ENCODE results near the gene G0S2. TPM values are rescaled to one million over a fixed set of nuclear protein-coding genes. Genes with fewer than 3 reads are reported as not detected.
"Not testable (repeated sequence)": the region's sequence is repeated elsewhere in the genome, so short reads cannot be mapped to it uniquely, and the experiment has no call there.

Gene G0S2
- total RNA-seq, 1 donor from 2014 or later = 2.3 TPM

GRCh38 chr1:209678981-209679539 is 3.8 kb downstream of the G0S2 start:
- ATAC-seq = no peak

GRCh38 chr1:209685821-209686220 is 10.6 kb downstream of the G0S2 start:
- ATAC-seq = no peak

DNA sequence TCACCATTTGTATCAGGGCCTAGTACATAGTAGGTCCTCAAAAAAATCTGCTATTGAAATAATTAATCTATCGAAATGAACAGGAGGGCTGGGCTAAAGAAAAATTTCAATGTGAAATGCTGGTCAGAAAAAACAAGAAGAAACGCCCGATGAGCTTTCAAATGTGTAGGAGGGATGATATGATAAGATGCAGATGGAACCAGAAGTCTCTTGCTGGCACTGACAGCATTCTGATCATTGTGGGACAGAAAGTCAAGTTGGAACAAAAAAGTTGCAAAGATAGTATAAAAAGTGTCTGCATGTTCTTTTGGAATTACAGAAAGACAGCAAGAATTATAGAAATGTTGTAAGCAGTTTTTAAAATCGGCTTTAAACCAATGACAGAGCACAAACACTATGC is 11.1 kb downstream of the G0S2 start:
- no peak for ATAC-seq

DNA sequence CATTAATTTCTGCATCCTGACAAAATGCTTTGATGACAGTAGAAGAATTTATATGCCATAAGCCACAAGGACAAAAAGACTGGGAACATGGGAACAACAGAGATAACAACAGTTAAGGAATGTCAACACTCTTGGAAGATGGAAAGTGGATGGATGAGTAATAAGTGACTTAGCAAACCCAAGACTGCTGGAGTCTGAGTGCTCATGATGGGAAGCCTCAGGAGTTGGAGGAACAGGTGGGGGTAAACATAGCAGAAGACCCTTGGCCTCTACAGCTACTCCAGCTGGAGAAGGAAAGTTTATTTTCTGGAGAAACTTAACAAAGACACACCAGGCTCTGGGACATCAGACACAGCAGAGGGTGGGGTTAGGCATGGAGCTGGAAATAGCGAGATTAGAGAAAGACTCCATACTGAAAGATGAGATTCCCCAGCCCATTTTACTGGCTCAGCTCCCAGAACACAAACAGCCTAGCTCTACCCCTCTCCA is 13.6 kb downstream of the G0S2 start:
- ATAC-seq = no peak

- ATAC-seq = peak; percentile 78
Measured at GRCh38 chr1:209689477-209689876, 14.3 kb downstream of the G0S2 start.

DNA sequence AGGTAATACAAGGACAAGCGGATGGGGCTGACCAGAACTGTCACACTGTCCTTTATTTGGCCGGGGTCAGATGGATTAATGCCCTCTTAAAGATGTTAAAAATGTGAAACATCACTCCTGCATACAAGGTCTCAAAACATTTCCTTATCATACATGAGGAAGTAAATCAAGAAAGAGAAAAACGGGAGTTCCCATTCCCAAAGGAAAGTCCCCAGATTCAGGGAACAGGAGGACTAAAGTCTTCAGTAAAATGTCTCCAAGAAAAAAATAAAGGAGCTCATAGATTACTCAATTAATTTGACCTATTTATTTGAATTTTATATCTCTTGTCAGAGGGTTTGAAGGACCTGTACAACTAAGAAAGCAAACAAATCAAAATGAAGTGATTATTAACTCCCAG is 16.0 kb downstream of the G0S2 start:
- no peak for ATAC-seq

DNA sequence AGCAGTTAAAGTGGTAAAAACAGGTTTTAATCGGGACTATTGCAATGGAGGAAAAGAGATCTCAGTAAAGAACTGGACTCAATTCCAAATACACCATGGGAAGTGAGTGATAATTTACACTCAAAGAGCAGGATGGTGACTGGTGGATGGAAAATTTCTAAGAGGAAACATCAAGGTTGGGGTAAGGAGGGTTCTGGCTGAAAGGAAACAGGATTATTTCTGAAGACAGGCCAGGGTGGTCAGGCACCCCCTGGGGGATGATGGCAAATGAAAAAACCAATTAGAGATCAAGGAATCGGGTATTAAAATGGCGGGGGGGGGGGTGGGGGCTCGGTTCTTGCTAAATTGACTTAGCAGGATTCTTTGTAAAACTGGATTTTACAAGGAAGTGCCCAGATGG is 17.1 kb downstream of the G0S2 start:
- ATAC-seq = no peak

DNA sequence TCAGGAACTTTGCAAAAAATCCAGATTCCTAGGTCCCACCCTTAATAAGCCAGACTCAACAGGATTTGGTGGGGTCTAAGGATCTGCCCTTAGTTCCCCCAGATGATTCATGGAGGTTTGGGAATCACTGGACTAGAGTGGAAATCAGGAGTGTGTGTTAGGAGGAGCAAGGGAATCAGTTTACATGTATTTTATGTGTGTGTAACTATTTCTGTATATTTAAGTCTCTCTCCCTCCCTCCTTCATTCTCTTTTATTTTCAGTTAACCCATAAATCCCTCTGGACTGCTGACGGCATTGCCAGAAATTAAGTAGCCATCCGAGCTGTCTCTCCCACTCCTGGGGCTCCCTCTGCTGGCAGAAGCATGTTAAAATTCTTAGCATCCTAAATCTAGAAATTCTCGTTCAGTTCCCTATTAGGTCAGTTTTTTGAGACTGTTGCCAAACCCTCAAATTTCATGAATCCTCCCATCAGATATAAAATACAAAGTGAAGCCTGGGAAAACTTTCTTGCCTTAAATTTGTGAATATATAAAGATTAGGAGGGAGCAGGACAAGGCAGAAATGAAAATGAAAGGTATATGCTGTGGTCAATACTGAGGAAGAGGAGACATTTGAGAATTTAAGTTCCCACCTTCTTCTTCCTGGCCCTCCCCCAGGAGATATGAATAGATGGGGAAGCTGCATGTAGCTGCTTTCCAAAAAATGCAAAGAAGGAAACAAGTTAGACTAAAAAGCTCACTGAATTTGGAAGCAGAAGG is 17.7 kb downstream of the G0S2 start:
- ATAC-seq = peak; percentile 64

GRCh38 chr1:209696673-209697072 is 21.5 kb downstream of the G0S2 start:
- no peak for ATAC-seq

DNA sequence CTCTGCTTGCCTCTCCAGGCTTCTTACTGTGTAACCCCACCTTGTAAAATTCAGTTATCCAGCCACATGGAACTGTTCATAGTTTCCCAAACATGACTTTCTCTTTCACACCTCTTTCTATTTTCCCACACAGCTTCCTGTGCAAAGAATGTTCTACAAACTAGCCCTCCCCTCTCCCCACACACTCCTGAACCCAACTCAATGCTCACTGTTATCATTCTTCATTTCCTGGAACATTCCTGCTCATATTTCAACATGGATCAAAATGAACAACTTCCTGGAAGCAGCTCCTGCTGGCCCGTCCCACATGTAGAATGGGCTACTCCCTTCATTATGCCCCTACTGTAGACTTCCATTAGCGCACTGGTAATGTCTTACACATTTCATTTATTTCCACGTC is 21.9 kb downstream of the G0S2 start:
- no peak for ATAC-seq

DNA sequence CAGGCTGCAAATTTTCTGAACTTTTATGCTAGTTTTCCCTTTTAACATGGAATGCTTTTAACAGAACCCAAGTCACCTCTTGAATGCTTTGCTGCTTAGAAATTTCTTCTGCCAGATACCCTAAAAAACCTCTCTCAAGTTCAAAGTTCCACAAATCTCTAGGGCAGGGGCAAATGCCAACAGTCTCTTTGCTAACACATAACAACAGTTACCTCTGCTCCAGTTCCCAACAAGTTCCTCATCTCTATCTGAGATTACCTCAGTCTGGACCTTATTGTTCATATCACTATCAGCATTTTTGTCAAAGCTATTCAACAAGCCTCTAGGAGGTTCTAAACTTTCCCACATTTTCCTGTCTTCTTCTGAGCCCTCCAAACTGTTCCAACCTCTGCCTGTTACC is 25.5 kb downstream of the G0S2 start:
- ATAC-seq = not testable (repeated sequence)

GRCh38 chr1:209702832-209703231 is 27.6 kb downstream of the G0S2 start:
- no peak for ATAC-seq

DNA sequence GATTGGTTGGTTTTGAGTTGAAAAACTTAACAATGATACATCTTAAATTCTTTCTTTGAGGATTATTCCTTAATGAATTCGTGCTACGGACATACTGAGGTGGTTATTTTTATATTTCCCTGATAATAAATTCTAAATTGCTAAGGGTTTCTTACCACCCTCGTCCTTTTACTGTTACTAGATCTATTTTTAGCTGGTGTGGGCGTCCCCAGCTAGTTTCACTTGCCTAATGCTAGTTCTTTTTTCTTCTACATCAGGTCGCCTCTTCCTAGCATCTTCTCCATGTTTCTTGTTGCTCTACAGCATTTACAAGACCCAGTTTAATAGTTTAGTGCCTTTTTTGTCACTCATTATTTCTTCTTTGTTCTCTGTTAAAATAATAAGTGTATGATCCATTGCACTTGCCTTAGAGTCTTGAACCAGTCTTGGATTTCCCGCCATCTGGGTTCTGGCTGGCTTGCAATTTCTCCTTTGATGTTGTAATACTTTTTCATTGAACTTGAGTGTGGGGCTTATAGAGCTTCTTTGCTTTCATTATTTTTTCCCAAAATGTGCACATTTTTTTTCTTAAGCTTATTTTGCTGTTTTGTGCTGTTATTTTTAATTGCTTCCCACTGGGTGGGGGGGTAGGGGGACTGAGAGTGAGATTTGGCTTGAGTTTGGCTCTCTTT is 28.8 kb downstream of the G0S2 start:
- no peak for ATAC-seq

GRCh38 chr1:209704584-209704983 is 29.4 kb downstream of the G0S2 start, which contains the start of gene HSD11B1:
HSD11B1 (plus strand) TSS chr1:209704846; CDS start chr1:209704943, 97 bp downstream.
- no peak for ATAC-seq

DNA sequence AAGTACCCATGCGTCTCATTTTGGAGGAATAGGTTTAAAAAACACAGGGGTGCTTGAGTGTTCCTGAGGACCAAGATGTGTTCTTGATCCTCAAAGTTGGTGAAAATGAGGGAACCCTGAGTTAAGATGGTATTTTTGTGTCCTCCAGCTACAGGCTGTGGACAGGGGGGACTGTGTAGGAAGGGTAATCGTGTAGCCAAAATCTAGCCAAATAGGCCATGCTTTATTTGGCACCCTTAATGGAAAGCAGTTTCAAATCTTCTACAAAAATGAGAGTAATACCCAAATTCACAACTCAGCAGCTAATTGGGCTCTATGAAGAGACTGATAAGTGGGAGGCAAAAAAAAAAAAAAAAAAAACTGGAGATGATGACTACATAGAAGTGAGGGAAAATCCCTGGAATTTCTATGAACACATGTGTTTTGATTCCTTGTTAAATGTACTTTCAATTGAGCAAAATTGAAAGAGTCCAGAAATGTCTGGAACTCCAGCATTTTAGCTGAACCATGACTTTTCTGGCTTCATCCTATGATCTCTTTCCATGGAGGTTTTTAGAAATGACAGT is 29.9 kb downstream of the G0S2 start:
- no peak for ATAC-seq

DNA sequence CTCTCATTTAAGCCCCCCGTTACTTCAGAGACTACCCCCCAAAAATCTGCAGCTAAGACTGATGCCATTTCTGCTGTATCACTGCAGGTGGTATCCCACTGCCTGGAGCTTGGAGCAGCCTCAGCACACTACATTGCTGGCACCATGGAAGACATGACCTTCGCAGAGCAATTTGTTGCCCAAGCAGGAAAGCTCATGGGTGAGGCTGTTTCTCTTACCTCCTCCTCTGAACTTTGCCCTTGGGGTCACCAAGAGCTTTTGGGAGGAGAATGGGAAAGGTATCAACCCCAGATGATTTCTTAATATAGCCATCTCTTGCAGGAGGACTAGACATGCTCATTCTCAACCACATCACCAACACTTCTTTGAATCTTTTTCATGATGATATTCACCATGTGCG is 31.4 kb downstream of the G0S2 start:
- no peak for ATAC-seq

DNA sequence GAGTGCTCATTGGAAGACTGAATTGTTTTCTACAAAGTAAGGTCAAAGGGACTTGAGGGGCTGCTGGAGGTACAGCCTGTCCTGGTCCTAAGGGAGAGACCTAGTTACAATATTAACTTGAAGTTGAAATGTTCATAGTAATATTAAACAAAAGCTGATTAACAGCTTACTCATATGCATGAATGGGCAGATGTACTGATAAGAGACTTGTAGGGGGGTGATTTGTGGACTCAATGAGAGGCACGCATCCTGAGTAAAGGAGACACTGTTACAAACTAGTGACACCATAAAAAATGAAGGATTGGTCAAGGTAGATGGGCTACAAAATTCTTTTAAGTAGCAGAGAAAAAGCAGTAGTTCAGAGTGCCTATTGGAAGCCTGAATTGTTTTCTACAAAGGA is 32.1 kb downstream of the G0S2 start:
- no peak for ATAC-seq

- ATAC-seq = no peak
Measured at GRCh38 chr1:209708297-209708696, 33.1 kb downstream of the G0S2 start.

- ATAC-seq = no peak
Measured at GRCh38 chr1:209710093-209710492, 34.9 kb downstream of the G0S2 start.

DNA sequence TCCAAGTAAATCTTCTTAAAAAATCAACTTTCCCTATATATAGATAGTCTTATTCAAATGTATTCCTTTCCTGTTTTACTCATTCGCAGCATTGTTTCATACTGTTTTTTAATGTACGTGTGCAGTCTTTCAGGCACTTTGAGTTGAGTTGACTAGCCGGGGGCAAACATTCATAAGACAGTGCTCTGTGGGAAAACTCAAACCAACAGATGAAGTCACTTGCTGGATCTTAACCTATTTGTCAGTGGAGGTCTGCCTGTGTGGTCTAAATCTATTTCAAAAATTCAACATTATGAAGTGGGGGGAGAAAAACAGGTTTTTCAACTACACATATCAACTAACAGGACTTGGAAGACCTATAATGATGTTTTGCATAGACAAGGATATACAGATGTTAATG is 35.6 kb downstream of the G0S2 start:
- no peak for ATAC-seq

GRCh38 chr1:209714338-209714737 is 39.1 kb downstream of the G0S2 start:
- ATAC-seq = no peak

DNA sequence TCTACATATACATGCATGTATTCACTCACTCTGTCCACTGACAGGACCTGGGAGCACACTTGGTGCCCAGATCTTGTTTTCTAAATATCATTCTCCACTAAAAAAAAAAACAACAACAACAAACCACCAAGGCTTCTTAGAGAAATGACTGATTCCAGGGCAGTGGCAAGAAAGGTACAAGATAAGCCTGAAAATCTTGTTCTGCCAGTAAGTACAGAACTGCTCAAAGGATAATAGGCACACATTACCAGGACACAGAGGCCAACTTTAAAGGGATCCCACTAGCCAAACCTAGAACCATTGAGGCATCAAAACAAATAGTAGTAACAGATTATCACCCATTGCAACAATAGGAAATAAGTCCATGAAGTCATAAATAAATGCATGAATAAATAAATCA is 40.1 kb downstream of the G0S2 start:
- peak; percentile 71 for ATAC-seq

DNA sequence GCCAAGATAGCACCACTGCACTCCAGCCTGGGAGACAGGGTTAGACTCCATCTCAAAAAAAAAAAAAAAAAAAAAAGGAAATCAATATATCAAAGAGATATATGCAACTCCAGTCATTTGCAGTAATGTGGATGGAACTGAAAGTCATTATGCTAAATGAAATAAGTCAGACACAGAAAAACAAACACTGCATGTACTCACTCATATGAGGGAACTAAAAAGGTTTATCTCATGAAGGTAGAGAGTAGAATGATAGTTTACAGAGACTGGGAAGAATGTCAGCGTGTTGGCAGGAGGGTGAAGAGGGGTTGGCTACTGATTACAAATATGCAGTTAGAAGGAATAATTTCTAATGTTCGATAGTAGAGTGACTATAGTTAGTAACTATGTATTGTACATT is 42.6 kb downstream of the G0S2 start:
- no peak for ATAC-seq

DNA sequence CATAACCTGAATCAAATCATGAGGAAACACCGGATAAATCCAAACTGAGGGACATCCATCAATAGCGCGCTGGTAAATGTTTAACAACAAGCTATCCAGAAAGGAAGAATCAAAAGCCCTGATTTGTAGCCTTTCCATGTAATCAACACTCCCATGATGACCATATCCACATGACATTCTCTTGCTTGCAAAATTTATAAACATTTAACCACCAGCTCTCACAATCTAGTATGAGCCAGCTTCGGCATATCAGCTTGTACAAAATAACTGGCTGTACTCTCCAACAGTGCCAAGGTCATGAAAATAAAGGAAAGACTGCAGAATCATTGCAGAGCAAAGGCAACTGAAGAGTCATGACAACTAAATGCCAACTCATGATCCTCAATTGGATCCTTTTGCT is 45.1 kb downstream of the G0S2 start:
- ATAC-seq = no peak

All from esophagus mucosa (tissue), 1 donor.